ENCODE results near the gene ECI1. TPM values are rescaled to one million over a fixed set of nuclear protein-coding genes. Genes with fewer than 3 reads are reported as not detected.

The ECI1 gene
- total RNA-seq, 2 donors from 2014 or later, result 109 to 134 TPM

- no peak for DNase-seq
- H3K9me3 ChIP-seq, result no peaks in the 10 kb centered on the region
- peaks cover 16% of the 10 kb centered on the region for H3K4me1 ChIP-seq
- H3K27ac ChIP-seq, result no peak overlapping the region
- no peak overlapping the region for H3K4me3 ChIP-seq
- no peak overlapping the region for H3K9ac ChIP-seq (ENCODE audit: low read depth in 2 of 2, low read length in 2 of 2)
- intact Hi-C loops (cut with DNase I), result no loop called here
- peaks cover 26% of the 10 kb centered on the region for H3K27me3 ChIP-seq
- no peak for TF ChIP-seq CTCF (IDR thresholded peaks at IDR 0.05)
- H3K36me3 ChIP-seq, result peaks cover 25% of the 10 kb centered on the region
These were observed 16.6 kb downstream of the ECI1 start for GRCh38 chr16:2234813-2235170.

GRCh38 chr16:2233872-2234812 lies 17.2 kb downstream of the ECI1 start:
- Histone ChIP-seq H3K9me3 (no peaks in the 10 kb centered on the region), H3K36me3 (peaks cover 32% of the 10 kb centered on the region), H3K27ac (no peak overlapping the region), H3K27me3 (peaks cover 26% of the 10 kb centered on the region), H3K4me3 (no peak overlapping the region), H3K9ac (ENCODE audit: low read depth in 2 of 2, low read length in 2 of 2) (no peak overlapping the region), H3K4me1 (peaks cover 16% of the 10 kb centered on the region)
- TF ChIP-seq CTCF (IDR thresholded peaks at IDR 0.05), result no peak
- DNase-seq, result no peak
- intact Hi-C loops (cut with DNase I), result no loop called here

DNA sequence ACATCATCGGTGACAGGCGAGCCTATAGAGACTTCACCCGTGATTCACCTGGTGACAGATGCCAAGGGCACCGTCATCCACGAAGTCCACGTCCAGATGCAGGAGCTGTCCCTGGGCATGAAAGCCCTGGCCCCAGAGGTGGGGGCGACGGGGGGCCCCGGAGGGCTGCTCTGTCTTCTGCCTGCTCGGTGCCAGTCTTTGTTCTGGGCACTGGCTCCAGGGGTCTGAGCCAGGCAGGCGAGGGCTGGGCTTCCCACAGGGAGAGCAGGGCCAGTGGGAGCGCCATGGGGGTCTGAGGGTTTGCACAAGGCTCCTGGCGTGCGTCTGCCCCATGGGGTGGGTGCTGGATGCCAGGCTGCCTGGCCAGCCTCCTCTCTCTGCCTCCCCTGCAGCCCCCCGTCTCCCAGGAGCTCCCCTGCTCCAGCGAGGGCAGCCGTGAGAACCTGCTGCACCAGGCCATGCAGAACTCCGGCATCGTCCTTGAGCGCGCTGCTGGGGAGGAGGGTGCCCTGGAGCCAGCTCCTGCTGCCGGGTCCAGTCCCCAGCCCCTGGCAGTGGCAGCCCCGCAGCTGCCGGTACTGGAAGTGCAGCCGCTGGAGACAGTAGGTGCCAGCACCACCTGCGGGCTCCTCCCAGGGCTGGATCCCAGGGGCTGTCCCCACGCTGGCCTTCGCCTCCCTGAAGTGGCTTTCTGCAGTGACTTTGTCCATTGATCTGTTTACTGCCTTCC lies 18.2 kb downstream of the ECI1 start:
- Histone ChIP-seq H3K9ac (ENCODE audit: low read depth in 2 of 2, low read length in 2 of 2) (no peak overlapping the region), H3K4me3 (no peak overlapping the region), H3K9me3 (no peaks in the 10 kb centered on the region), H3K27me3 (peaks cover 24% of the 10 kb centered on the region), H3K36me3 (peaks cover 34% of the 10 kb centered on the region), H3K4me1 (peaks cover 16% of the 10 kb centered on the region), H3K27ac (no peak overlapping the region)
- TF ChIP-seq CTCF (IDR thresholded peaks at IDR 0.05), result no peak
- intact Hi-C loops (cut with DNase I), result no loop called here
- no peak for DNase-seq

DNA sequence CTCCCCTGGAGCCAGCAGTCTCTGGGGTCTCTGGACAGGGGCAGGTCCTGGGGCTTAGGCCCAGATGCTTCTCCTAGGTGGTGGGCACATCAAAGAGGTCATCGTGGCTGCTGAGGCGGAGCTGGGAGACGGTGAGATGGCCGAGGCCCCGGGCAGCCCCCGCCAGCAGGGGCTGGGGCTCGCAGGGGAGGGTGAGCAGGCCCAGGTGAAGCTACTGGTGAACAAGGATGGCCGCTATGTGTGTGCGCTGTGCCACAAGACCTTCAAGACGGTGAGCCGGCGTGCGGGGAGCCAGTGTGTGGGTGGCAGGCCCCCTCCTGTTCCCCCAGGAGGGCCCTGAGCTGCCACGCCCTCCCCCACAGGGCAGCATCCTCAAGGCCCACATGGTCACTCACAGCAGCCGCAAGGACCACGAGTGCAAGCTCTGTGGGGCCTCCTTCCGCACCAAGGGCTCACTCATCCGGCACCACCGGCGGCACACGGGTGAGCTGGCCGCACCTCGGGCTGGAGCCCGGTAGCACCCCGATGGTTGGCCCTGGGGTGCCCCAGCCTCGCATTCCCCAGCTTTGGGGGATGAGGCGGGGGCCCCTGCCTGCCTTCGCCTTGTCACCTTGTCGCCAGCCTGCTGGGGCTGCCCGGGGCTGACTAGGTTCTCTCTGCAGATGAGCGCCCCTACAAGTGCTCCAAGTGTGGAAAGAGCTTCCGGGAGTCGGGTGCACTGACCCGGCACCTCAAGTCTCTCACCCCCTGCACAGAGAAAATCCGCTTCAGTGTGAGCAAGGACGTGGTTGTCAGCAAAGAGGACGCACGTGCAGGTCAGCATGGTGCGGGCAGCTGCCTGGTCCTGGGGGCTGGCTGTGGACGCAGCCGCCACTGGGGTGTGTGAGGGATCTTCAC lies 19.0 kb downstream of the ECI1 start:
- Histone ChIP-seq H3K4me3 (no peak overlapping the region), H3K9ac (ENCODE audit: low read depth in 2 of 2, low read length in 2 of 2) (no peak overlapping the region), H3K9me3 (no peaks in the 10 kb centered on the region), H3K27me3 (peaks cover 16% of the 10 kb centered on the region), H3K27ac (no peak overlapping the region), H3K4me1 (peaks cover 11% of the 10 kb centered on the region), H3K36me3 (peaks cover 34% of the 10 kb centered on the region)
- DNase-seq, result no peak
- intact Hi-C loops (cut with DNase I), result no loop called here
- no peak for TF ChIP-seq CTCF (IDR thresholded peaks at IDR 0.05)
